ENCODE results near the gene TOLLIP. TPM values are rescaled to one million over a fixed set of nuclear protein-coding genes. Genes with fewer than 3 reads are reported as not detected.
"Not testable (repeated sequence)": the region's sequence is repeated elsewhere in the genome, so short reads cannot be mapped to it uniquely, and the experiment has no call there.

TOLLIP gene
- polyA plus RNA-seq, 2 of the 4 experiments (the other 2 are of a cell fraction): 26.5 to 37.9 TPM

GRCh38 chr11:1267441-1268100 lies 41.9 kb downstream of the TOLLIP start:
- Histone ChIP-seq H3K4me3 (no peak overlapping the region), H3K9me3 (peaks cover 10% of the 10 kb centered on the region; the same call in 2 of the 3 replicates), H3K4me2 (no peak overlapping the region), H3K27ac (no peak overlapping the region), H3K4me1 (peaks cover 6% of the 10 kb centered on the region; the same call in 1 of the 3 replicates)
- DNase-seq (ENCODE audit: low read depth in 1 of 2, low spot score in 1 of 2) (no peak), FAIRE-seq (no peak), ATAC-seq (no peak)
- 87% methylated on average over 9 of the region's 9 CpGs for WGBS (ENCODE audit: missing lambda C conversion rate)
- ChIA-PET POLR2A (interaction anchor here (0.6 kb wide), 1 partner anchor 121 kb away, joined by 7 read pairs; no protein-coding TSS in a partner anchor), CTCF (interaction anchor here (0.6 to 0.9 kb wide), 2 partner anchors 36 to 249 kb away, joined by 3 to 4 read pairs; no protein-coding TSS in a partner anchor)
- TF ChIP-seq CTCF (IDR thresholded peaks at IDR 0.05) (no peak), EHF (CRISPR knock-in tag; IDR thresholded peaks at IDR 0.05) (no peak), HES2 (IDR thresholded peaks at IDR 0.05) (no peak), GATA3 (IDR thresholded peaks at IDR 0.05; ENCODE audit: borderline replicate concordance) (no peak), TFCP2L1 (CRISPR knock-in tag; IDR thresholded peaks at IDR 0.05) (no peak), JUNB (IDR thresholded peaks at IDR 0.05) (no peak), CHD2 (IDR thresholded peaks at IDR 0.05; ENCODE audit: low read length, partially characterized antibody) (no peak), KDM5A (IDR thresholded peaks at IDR 0.05) (no peak), POLR2AphosphoS2 (conservative IDR thresholded peaks at IDR 0.05; ENCODE audit: low read length) (no peak), NFE2L2 (conservative IDR thresholded peaks at IDR 0.05; ENCODE audit: low read length) (no peak), ZNF302 (CRISPR knock-in tag; IDR thresholded peaks at IDR 0.05) (no peak), MAX (IDR thresholded peaks at IDR 0.05) (no peak)

GRCh38 chr11:1266976-1267375 lies 42.5 kb downstream of the TOLLIP start:
- not testable (repeated sequence) for FAIRE-seq

GRCh38 chr11:1265480-1265879 lies 44.0 kb downstream of the TOLLIP start:
- H3K9me3 ChIP-seq; H3K4me2 ChIP-seq; H3K4me3 ChIP-seq; DNase-seq (ENCODE audit: low read depth in 1 of 2, low spot score in 1 of 2); H3K27ac ChIP-seq; POLR2A ChIA-PET; ATAC-seq; FAIRE-seq: not testable (repeated sequence)
- H3K4me1 ChIP-seq: peaks cover 13% of the 10 kb centered on the region; the same call in 2 of the 3 replicates
- CTCF ChIA-PET: interaction anchor here (0.8 to 1.3 kb wide), 3 partner anchors 28 to 249 kb away, joined by 3 to 5 read pairs (median 3); no protein-coding TSS in a partner anchor
- WGBS (ENCODE audit: missing lambda C conversion rate): 88% methylated on average over 3 of the region's 4 CpGs

More at GRCh38 chr11:1266976-1267375, 42.5 kb downstream of the TOLLIP start:
- POLR2A ChIA-PET: interaction anchor here (0.6 kb wide), 1 partner anchor 121 kb away, joined by 7 read pairs; no protein-coding TSS in a partner anchor
- DNase-seq (ENCODE audit: low read depth in 1 of 2, low spot score in 1 of 2); ATAC-seq; H3K27ac ChIP-seq; CTCF ChIA-PET; H3K4me3 ChIP-seq; H3K4me2 ChIP-seq; H3K9me3 ChIP-seq: not testable (repeated sequence)
- 72% methylated on average over 2 of the region's 2 CpGs for WGBS (ENCODE audit: missing lambda C conversion rate)
- H3K4me1 ChIP-seq: peaks cover 10% of the 10 kb centered on the region; the same call in 2 of the 3 replicates

- CTCF ChIA-PET, H3K4me2 ChIP-seq, H3K4me3 ChIP-seq, FAIRE-seq, POLR2A ChIA-PET, H3K27ac ChIP-seq, H3K9me3 ChIP-seq: not testable (repeated sequence)
- peaks cover 17% of the 10 kb centered on the region; the same call in 2 of the 3 replicates for H3K4me1 ChIP-seq
- peak; percentile 53 to 88 for DNase-seq (ENCODE audit: low read depth in 1 of 2, low spot score in 1 of 2)
- peak in 1 of 2 experiments; percentile 25; a peak in 3 of 6 replicates for ATAC-seq
- WGBS (ENCODE audit: missing lambda C conversion rate): 13% methylated on average over 3 of the region's 3 CpGs
- TF ChIP-seq CHD2 (IDR thresholded peaks at IDR 0.05; ENCODE audit: low read length, partially characterized antibody) (peak; percentile 89), SMC3 (IDR thresholded peaks at IDR 0.05) (0 out of 3 replicates have a peak, but pooled peaks have one; percentile 31), CTCF (IDR thresholded peaks at IDR 0.05) (peak; percentile 41), RAD21 (conservative IDR thresholded peaks at IDR 0.05 in 1 of 2, IDR thresholded peaks at IDR 0.05 in 1 of 2) (peak; percentile 38 to 50; a peak in 4 of 5 replicates), REST (IDR thresholded peaks at IDR 0.05) (peak; percentile 92), MAX (IDR thresholded peaks at IDR 0.05) (0 out of 2 replicates have a peak, but pooled peaks have one; percentile 16)
These were observed 45.0 kb downstream of the TOLLIP start for GRCh38 chr11:1264444-1264843.

Data from A549 (cell line).